GM15510 (cell line): ENCODE data around the gene ASIC5.

Source experiments
- POLR2A ChIP-seq: IDR thresholded peaks from 3 replicates; pipeline ENCODE4 v1.6.1; 2011; ENCODE audit warnings: borderline replicate concordance; ENCODE audit not compliant: insufficient read length; ENCODE audit errors: extremely low read depth

The ASIC5 gene

GRCh38 chr4:155866177-155866576 is at the start of gene ASIC5:
TSS of gene ASIC5 (minus strand) at chr4:155866277. CDS start at chr4:155866226, 51 bp downstream.
- no peak for TF ChIP-seq POLR2A

GRCh38 chr4:155914782-155915181 is 48.7 kb upstream of the ASIC5 start:
- no peak for TF ChIP-seq POLR2A

- no peak for TF ChIP-seq POLR2A
Observed at GRCh38 chr4:155911905-155912304, 45.8 kb upstream of the ASIC5 start.

- no peak for TF ChIP-seq POLR2A
Observed at GRCh38 chr4:155909615-155910226, 43.6 kb upstream of the ASIC5 start.

GRCh38 chr4:155908187-155909139 is 42.4 kb upstream of the ASIC5 start:
- TF ChIP-seq POLR2A: no peak

- no peak for TF ChIP-seq POLR2A
Observed at GRCh38 chr4:155907556-155907955, 41.5 kb upstream of the ASIC5 start.

- TF ChIP-seq POLR2A: no peak
Observed at GRCh38 chr4:155906554-155907247, 40.6 kb upstream of the ASIC5 start.

- TF ChIP-seq POLR2A: no peak
Observed at GRCh38 chr4:155904331-155904730, 38.3 kb upstream of the ASIC5 start.

- TF ChIP-seq POLR2A: no peak
Observed at GRCh38 chr4:155903453-155903852, 37.4 kb upstream of the ASIC5 start, which contains the start of gene TDO2. TSS of gene TDO2 (plus strand) at chr4:155903696. CDS start at chr4:155903759, 63 bp downstream.

GRCh38 chr4:155901013-155901412 is 34.9 kb upstream of the ASIC5 start:
- no peak for TF ChIP-seq POLR2A

GRCh38 chr4:155900381-155900780 is 34.3 kb upstream of the ASIC5 start:
- TF ChIP-seq POLR2A: no peak

- TF ChIP-seq POLR2A: no peak
Observed at GRCh38 chr4:155899891-155900290, 33.8 kb upstream of the ASIC5 start.

- TF ChIP-seq POLR2A: no peak
Observed at GRCh38 chr4:155891058-155891457, 25.0 kb upstream of the ASIC5 start.

GRCh38 chr4:155889946-155890345 is 23.9 kb upstream of the ASIC5 start:
- TF ChIP-seq POLR2A: no peak

GRCh38 chr4:155889031-155889793 is 23.1 kb upstream of the ASIC5 start:
- no peak for TF ChIP-seq POLR2A

- no peak for TF ChIP-seq POLR2A
Observed at GRCh38 chr4:155887847-155888570, 21.9 kb upstream of the ASIC5 start.
